Measurements from ENCODE around the gene SYNGR3. TPM values are rescaled to one million over a fixed set of nuclear protein-coding genes. Genes with fewer than 3 reads are reported as not detected.

The SYNGR3 gene
- total RNA-seq, 1 experiment from 2014 or later, result 11.9 TPM

GRCh38 chr16:2032285-2033056 lies 42.7 kb downstream of the SYNGR3 start:
- Mint-ChIP-seq H3K36me3 (ENCODE audit: insufficient read depth in 1 of 3, low read depth in 3 of 3) (no peaks in the 10 kb centered on the region), H3K27ac (peak overlapping the region; percentile 34 to 68 (median 67); a peak in 1 of 7 replicates)
- WGBS (ENCODE audit: extremely low coverage, insufficient read length, low lambda C conversion rate), result no CpG with 5 or more reads among the region's 15 CpGs

More at GRCh38 chr16:2032285-2033056, 42.7 kb downstream of the SYNGR3 start:
- no peaks in the 10 kb centered on the region for H3K79me2 ChIP-seq (ENCODE audit: insufficient read depth, low read length)
- H3T11ph ChIP-seq (ENCODE audit: low read length), result no peak overlapping the region
- H3K23me2 ChIP-seq (ENCODE audit: insufficient read length, low read depth, low read length, poor library complexity, severe bottlenecking), result peaks cover under 1% of the 10 kb centered on the region
- no peak overlapping the region for H3K9ac ChIP-seq (ENCODE audit: extremely low read depth, insufficient read length, low read length)
- no peaks in the 10 kb centered on the region for H3K9me3 ChIP-seq (ENCODE audit: control insufficient read depth, low read depth, low read length)
- no peak overlapping the region for H3K27ac ChIP-seq (ENCODE audit: insufficient read length, low read depth, low read length)
- no peak overlapping the region for H2AFZ ChIP-seq (ENCODE audit: low read length)
- H3K23ac ChIP-seq (ENCODE audit: insufficient read length, low read depth, low read length), result no peak overlapping the region
- DNase-seq, result no peak
- no peak overlapping the region for H3K4me3 Mint-ChIP-seq
- no peaks in the 10 kb centered on the region for H3K9me3 Mint-ChIP-seq
- H3K27me3 Mint-ChIP-seq (ENCODE audit: low read depth), result peaks cover 10% of the 10 kb centered on the region
- H3K56ac ChIP-seq (ENCODE audit: insufficient read length, low read depth, low read length), result no peak overlapping the region
- H3K4ac ChIP-seq (ENCODE audit: low read depth, low read length), result no peak overlapping the region
- no peak overlapping the region for H2BK20ac ChIP-seq (ENCODE audit: low read depth, low read length, poor library complexity, severe bottlenecking)
- no peak overlapping the region for H3K14ac ChIP-seq (ENCODE audit: insufficient read depth, low read length)
- no peak overlapping the region for H3K18ac ChIP-seq (ENCODE audit: insufficient read length, low read depth, low read length)
- no peak overlapping the region for H2BK12ac ChIP-seq (ENCODE audit: insufficient read length, low read depth, low read length)
- H4K8ac ChIP-seq (replicated peaks; ENCODE audit: insufficient read length, low read depth, low read length), result no peak overlapping the region
- TF ChIP-seq CTCF (conservative IDR thresholded peaks at IDR 0.05), result no peak
- no peak overlapping the region for H2AK5ac ChIP-seq (ENCODE audit: insufficient read length, low read length)
- no peaks in the 10 kb centered on the region for H3K79me1 ChIP-seq (ENCODE audit: insufficient read depth, low read depth, low read length, poor library complexity, severe bottlenecking)
- no peaks in the 10 kb centered on the region for H4K20me1 ChIP-seq (ENCODE audit: control insufficient read depth, insufficient read depth, insufficient read length)
- peaks cover 5% of the 10 kb centered on the region in 2 experiments; a peak in 2 of 4 replicates for H3K4me1 Mint-ChIP-seq
- no peak overlapping the region for H2BK15ac ChIP-seq (ENCODE audit: low read depth, low read length)
- peaks cover 2% of the 10 kb centered on the region; the same call in 1 of the 2 replicates for H3K27me3 ChIP-seq (ENCODE audit: insufficient read depth, low read length)
- no peaks in the 10 kb centered on the region for H3K4me1 ChIP-seq (ENCODE audit: insufficient read depth, low read length)
- H2BK5ac ChIP-seq (ENCODE audit: insufficient read length, low read length), result no peak overlapping the region
- no peak overlapping the region for H4K91ac ChIP-seq (ENCODE audit: insufficient read length, low read depth, low read length)
- no peak overlapping the region for H4K5ac ChIP-seq (ENCODE audit: insufficient read length, low read depth, low read length)
- no peak overlapping the region for H2BK120ac ChIP-seq (ENCODE audit: low read depth, low read length, poor library complexity, severe bottlenecking)
- H3K4me2 ChIP-seq (ENCODE audit: insufficient read depth, insufficient read length, low read length), result no peak overlapping the region
